Caco-2 (cell line): ENCODE results near the gene MALAT1. TPM values are rescaled to one million over a fixed set of nuclear protein-coding genes. Genes with fewer than 3 reads are reported as not detected.

Source experiments
- BruUV-seq: library from RNA; stranded (reverse); fragments of 400-500 nt; replicated peaks from 2 replicates; lab custom pipeline; 2021; lab: Mats Ljungman, UMichigan
- CTCF ChIA-PET: fragments of 300-600 bp; sonication (Branson Sonifier 250); formaldehyde crosslinking; loops from one replicate; lab custom pipeline; 2022; ENCODE audit warnings: antibody characterized with exemption; lab: Charles Lee
- POLR2A ChIA-PET: fragments of 300-600 bp; sonication (Branson Sonifier 250); formaldehyde crosslinking; loops from one replicate; lab custom pipeline; 2022; ENCODE audit warnings: antibody characterized with exemption; lab: Charles Lee
- DNase-seq, 2 experiments: peaks; one replicate each; pipeline versions ENCODE4 v3.0.0 to v3.0.0-alpha.2; 2020 to 2022
- H3K27me3 ChIP-seq: replicated peaks from 2 replicates; pipeline ENCODE4 v1.6.0; 2011; ENCODE audit warnings: low read length; ENCODE audit not compliant: control insufficient read depth, insufficient read depth
- H3K36me3 ChIP-seq: 2 replicates; pipeline ENCODE4 v1.5.1; 2011; ENCODE audit warnings: low read length; ENCODE audit not compliant: control insufficient read depth, insufficient read depth
- H3K4me1 ChIP-seq: fragments of 250-450 bp; sonication (Bioruptor Pico); 2 replicates; pipeline ENCODE4 v1.5.1; 2020; ENCODE audit warnings: mild to moderate bottlenecking
- H3K4me3 ChIP-seq: 2 replicates; pipeline ENCODE4 v1.5.1; 2011; ENCODE audit warnings: low read depth, mild to moderate bottlenecking, control low read depth, low read length
- H3K9me3 ChIP-seq: fragments of 250-450 bp; sonication (Bioruptor Pico); 2 replicates; pipeline ENCODE4 v1.5.1; 2020; ENCODE audit warnings: mild to moderate bottlenecking, moderate library complexity
- H3K27ac Mint-ChIP-seq: one replicate; pipeline ENCODE4 v1.8.0; 2022; ENCODE audit warnings: mixed read lengths; ENCODE audit not compliant: unreplicated experiment
- H3K27me3 Mint-ChIP-seq: one replicate; pipeline ENCODE4 v1.8.0; 2022; ENCODE audit warnings: mixed read lengths; ENCODE audit not compliant: insufficient read depth, unreplicated experiment
- H3K36me3 Mint-ChIP-seq: one replicate; pipeline ENCODE4 v1.8.0; 2022; ENCODE audit warnings: mild to moderate bottlenecking, mixed read lengths; ENCODE audit not compliant: insufficient read depth, unreplicated experiment
- H3K4me1 Mint-ChIP-seq: one replicate; pipeline ENCODE4 v1.8.0; 2022; ENCODE audit warnings: low read depth, mixed read lengths; ENCODE audit not compliant: unreplicated experiment
- H3K4me3 Mint-ChIP-seq: one replicate; pipeline ENCODE4 v1.8.0; 2022; ENCODE audit warnings: mild to moderate bottlenecking, moderate library complexity, mixed read lengths; ENCODE audit not compliant: unreplicated experiment
- H3K9me3 Mint-ChIP-seq: one replicate; pipeline ENCODE4 v1.8.0; 2022; ENCODE audit warnings: mixed read lengths; ENCODE audit not compliant: unreplicated experiment
- intact Hi-C: fragments of 100-400 bp; cut with micrococcal nuclease; formaldehyde crosslinking; loops from one replicate; pipeline ENCODE4 v1.10.0; 2022; ENCODE audit not compliant: unreplicated experiment
- total RNA-seq: library from RNA; stranded (reverse); gene quantifications from 2 replicates; pipeline ENCODE4 v1.2.3, GENCODE V29; 2022
- TF ChIP-seq, protein P1 (sequence below), 2 experiments: fragments of 200-600 bp in 1 of 2; IDR thresholded peaks; 1 replicate in 1 of 2; 2 replicates in 1 of 2; pipeline versions ENCODE4 v1.5.1 to v1.8.0; 2011 to 2022; ENCODE audit warnings: antibody characterized with exemption in 1 of 2, control low read depth in 1 of 2, inconsistent platforms in 1 of 2, low read depth in 1 of 2, low read length in 1 of 2, mild to moderate bottlenecking in 1 of 2, moderate library complexity in 1 of 2; ENCODE audit not compliant: insufficient read depth in 1 of 2, severe bottlenecking in 1 of 2, unreplicated experiment in 1 of 2

The MALAT1 gene
- total RNA-seq, 1 experiment from 2014 or later: 4,914 TPM

GRCh38 chr11:65540290-65541092, 41.6 kb downstream of the MALAT1 start:
- H3K36me3 Mint-ChIP-seq: peaks cover 66% of the 10 kb centered on the region
- peak overlapping the region; percentile 21 for H3K4me3 ChIP-seq
- POLR2A ChIA-PET: no interaction called here
- no peaks in the 10 kb centered on the region for H3K9me3 ChIP-seq
- no TSS peak for BruUV-seq
- H3K36me3 ChIP-seq: peaks cover 7% of the 10 kb centered on the region; the same call in 1 of the 2 replicates
- TF ChIP-seq, protein P1, sequence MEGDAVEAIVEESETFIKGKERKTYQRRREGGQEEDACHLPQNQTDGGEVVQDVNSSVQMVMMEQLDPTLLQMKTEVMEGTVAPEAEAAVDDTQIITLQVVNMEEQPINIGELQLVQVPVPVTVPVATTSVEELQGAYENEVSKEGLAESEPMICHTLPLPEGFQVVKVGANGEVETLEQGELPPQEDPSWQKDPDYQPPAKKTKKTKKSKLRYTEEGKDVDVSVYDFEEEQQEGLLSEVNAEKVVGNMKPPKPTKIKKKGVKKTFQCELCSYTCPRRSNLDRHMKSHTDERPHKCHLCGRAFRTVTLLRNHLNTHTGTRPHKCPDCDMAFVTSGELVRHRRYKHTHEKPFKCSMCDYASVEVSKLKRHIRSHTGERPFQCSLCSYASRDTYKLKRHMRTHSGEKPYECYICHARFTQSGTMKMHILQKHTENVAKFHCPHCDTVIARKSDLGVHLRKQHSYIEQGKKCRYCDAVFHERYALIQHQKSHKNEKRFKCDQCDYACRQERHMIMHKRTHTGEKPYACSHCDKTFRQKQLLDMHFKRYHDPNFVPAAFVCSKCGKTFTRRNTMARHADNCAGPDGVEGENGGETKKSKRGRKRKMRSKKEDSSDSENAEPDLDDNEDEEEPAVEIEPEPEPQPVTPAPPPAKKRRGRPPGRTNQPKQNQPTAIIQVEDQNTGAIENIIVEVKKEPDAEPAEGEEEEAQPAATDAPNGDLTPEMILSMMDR (IDR thresholded peaks at IDR 0.05; ENCODE audit: insufficient read depth in 1 of 2, low read depth in 1 of 2, low read length in 1 of 2, severe bottlenecking in 1 of 2, unreplicated experiment in 1 of 2): peak; percentile 64
- peak; percentile 71 to 74 for DNase-seq
- CTCF ChIA-PET: interaction anchor here (0.6 to 2.7 kb wide), 7 partner anchors 11 to 68 kb away, joined by 3 to 23 read pairs (median 3); partner anchors contain the start of genes FAM89B, SCYL1 and ZNRD2
- H3K9me3 Mint-ChIP-seq: no peaks in the 10 kb centered on the region
- no peaks in the 10 kb centered on the region for H3K27me3 Mint-ChIP-seq
- peaks cover 33% of the 10 kb centered on the region for H3K4me1 Mint-ChIP-seq
- H3K4me3 Mint-ChIP-seq: peak overlapping the region; percentile 63
- H3K27ac Mint-ChIP-seq: peak overlapping the region; percentile 46
- no peaks in the 10 kb centered on the region for H3K27me3 ChIP-seq
- H3K4me1 ChIP-seq: peaks cover 14% of the 10 kb centered on the region
- intact Hi-C loops: loop anchor here (1.0 to 2.0 kb wide), 2 partner anchors 12 to 30 kb away; partner anchors contain the start of gene ZNRD2

GRCh38 chr11:65541093-65541982, 42.5 kb downstream of the MALAT1 start:
- no peak overlapping the region for H3K4me3 ChIP-seq
- H3K27me3 Mint-ChIP-seq: no peaks in the 10 kb centered on the region
- TF ChIP-seq, protein P1 (IDR thresholded peaks at IDR 0.05; ENCODE audit: insufficient read depth in 1 of 2, low read depth in 1 of 2, low read length in 1 of 2, severe bottlenecking in 1 of 2, unreplicated experiment in 1 of 2): no peak
- peak overlapping the region; percentile 63 for H3K4me3 Mint-ChIP-seq
- peaks cover 39% of the 10 kb centered on the region for H3K4me1 Mint-ChIP-seq
- no peaks in the 10 kb centered on the region for H3K9me3 ChIP-seq
- intact Hi-C loops: loop anchor here (1.0 to 2.0 kb wide), 2 partner anchors 11 to 29 kb away; partner anchors contain the start of gene ZNRD2
- ChIA-PET POLR2A (no interaction called here), CTCF (interaction anchor here (0.5 to 2.7 kb wide), 10 partner anchors 10 to 804 kb away, joined by 3 to 23 read pairs (median 3); partner anchors contain the start of genes FAM89B, SCYL1 and ZNRD2)
- peaks cover 65% of the 10 kb centered on the region for H3K36me3 Mint-ChIP-seq
- 0 out of 2 replicates have a peak, but pooled peaks cover 4% of the 10 kb centered on the region for H3K36me3 ChIP-seq
- H3K4me1 ChIP-seq: peaks cover 21% of the 10 kb centered on the region
- no peaks in the 10 kb centered on the region for H3K9me3 Mint-ChIP-seq
- H3K27ac Mint-ChIP-seq: peak overlapping the region; percentile 46
- BruUV-seq: no TSS peak
- DNase-seq: peak; percentile 65 to 66
- H3K27me3 ChIP-seq: no peaks in the 10 kb centered on the region
